ENCODE measurements around the gene GPR132. TPM values are rescaled to one million over a fixed set of nuclear protein-coding genes. Genes with fewer than 3 reads are reported as not detected.
"Not testable (repeated sequence)": the region's sequence is repeated elsewhere in the genome, so short reads cannot be mapped to it uniquely, and the experiment has no call there.

Gene GPR132
- total and polyA plus RNA-seq, 8 donors: 0.61 to 10.4 (median 1.4) TPM

- peaks cover 0 to 5% of the 10 kb centered on the region in 2 donors for H3K27me3 ChIP-seq
- H3K36me3 ChIP-seq: no peaks in the 10 kb centered on the region
- TF ChIP-seq CTCF (IDR thresholded peaks at IDR 0.05): no peak
- ATAC-seq (no peak), DNase-seq (no peak)
- intact Hi-C loops (cut with DNase I): no loop called here
- H3K4me3 ChIP-seq: no peak overlapping the region
- H3K9me3 ChIP-seq: no peaks in the 10 kb centered on the region
- peaks cover 0 to 10% of the 10 kb centered on the region in 2 donors for H3K4me1 ChIP-seq
- H3K27ac ChIP-seq: no peak overlapping the region
These were observed 34.3 kb downstream of the GPR132 start for GRCh38 chr14:105030836-105031396.

GRCh38 chr14:105030194-105030593, 35.0 kb downstream of the GPR132 start:
- ATAC-seq: no peak
- no peak for TF ChIP-seq CTCF (IDR thresholded peaks at IDR 0.05)
- intact Hi-C loops (cut with DNase I): no loop called here
- H3K36me3 ChIP-seq: no peaks in the 10 kb centered on the region
- H3K27ac ChIP-seq: no peak overlapping the region
- H3K27me3 ChIP-seq: peaks cover 0 to 5% of the 10 kb centered on the region in 2 donors
- no peak overlapping the region for H3K4me3 ChIP-seq
- H3K9me3 ChIP-seq: no peaks in the 10 kb centered on the region
- DNase-seq: peak in 1 of 4 donors; percentile 26
- H3K4me1 ChIP-seq: peaks cover 0 to 15% of the 10 kb centered on the region in 2 donors

GRCh38 chr14:105029402-105029801, 35.8 kb downstream of the GPR132 start:
- peak in 1 of 4 donors; percentile 23 for DNase-seq
- Histone ChIP-seq H3K4me1 (peaks cover 0 to 17% of the 10 kb centered on the region in 2 donors), H3K27ac (no peak overlapping the region), H3K36me3 (no peaks in the 10 kb centered on the region), H3K27me3 (peaks cover 0 to 5% of the 10 kb centered on the region in 2 donors), H3K4me3 (no peak overlapping the region), H3K9me3 (no peaks in the 10 kb centered on the region)
- intact Hi-C loops (cut with DNase I): no loop called here
- ATAC-seq: no peak
- no peak for TF ChIP-seq CTCF (IDR thresholded peaks at IDR 0.05)

- Histone ChIP-seq H3K9me3 (no peaks in the 10 kb centered on the region), H3K36me3 (no peaks in the 10 kb centered on the region), H3K27ac (no peak overlapping the region), H3K4me3 (no peak overlapping the region), H3K4me1 (peaks cover 0 to 17% of the 10 kb centered on the region in 2 donors), H3K27me3 (peaks cover 0 to 5% of the 10 kb centered on the region in 2 donors)
- intact Hi-C loops (cut with DNase I): no loop called here
- no peak for DNase-seq
- no peak for TF ChIP-seq CTCF (IDR thresholded peaks at IDR 0.05)
- ATAC-seq: no peak
These were observed 36.8 kb downstream of the GPR132 start for GRCh38 chr14:105028251-105028927.

GRCh38 chr14:105027718-105028117, 37.5 kb downstream of the GPR132 start:
- intact Hi-C loops (cut with DNase I); H3K36me3 ChIP-seq; DNase-seq; H3K27ac ChIP-seq; H3K27me3 ChIP-seq; ATAC-seq; H3K4me3 ChIP-seq; H3K9me3 ChIP-seq: not testable (repeated sequence)
- peaks cover 0 to 24% of the 10 kb centered on the region in 2 donors for H3K4me1 ChIP-seq

Measured in left lung (tissue), 10 donors.